Immature natural killer cell (primary cell): ENCODE measurements around the gene KDELR1. TPM values are rescaled to one million over a fixed set of nuclear protein-coding genes. Genes with fewer than 3 reads are reported as not detected.

ENCODE experiments used
- DNase-seq, 3 donors: peaks; one replicate each; pipeline ENCODE4 v3.0.0; 2022; ENCODE audit warnings: mixed read lengths in 1 of 3
- H3K27ac Mint-ChIP-seq, 6 donors: one replicate each; pipeline ENCODE4 v1.8.0; 2020; ENCODE audit warnings: mixed read lengths in 6 of 6, mild to moderate bottlenecking in 5 of 6, inconsistent platforms in 4 of 6, moderate library complexity in 3 of 6
- H3K27me3 Mint-ChIP-seq, 3 donors: one replicate each; pipeline ENCODE4 v1.8.0; 2020 to 2021; ENCODE audit warnings: low read depth in 3 of 3, mild to moderate bottlenecking in 3 of 3, mixed read lengths in 3 of 3, moderate library complexity in 3 of 3, inconsistent platforms in 1 of 3
- H3K36me3 Mint-ChIP-seq, 3 donors: one replicate each; pipeline ENCODE4 v1.8.0; 2020; ENCODE audit warnings: mixed read lengths in 3 of 3, inconsistent platforms in 2 of 3, mild to moderate bottlenecking in 2 of 3
- H3K4me1 Mint-ChIP-seq, 2 donors: one replicate each; pipeline ENCODE4 v1.8.0; 2020; ENCODE audit warnings: inconsistent platforms in 2 of 2, mild to moderate bottlenecking in 2 of 2, mixed read lengths in 2 of 2, moderate library complexity in 1 of 2
- H3K4me3 Mint-ChIP-seq, 5 donors: one replicate each; pipeline ENCODE4 v1.8.0; 2020; ENCODE audit warnings: mild to moderate bottlenecking in 5 of 5, mixed read lengths in 5 of 5, inconsistent platforms in 3 of 5, moderate library complexity in 3 of 5
- H3K9me3 Mint-ChIP-seq, 6 donors: one replicate each; pipeline ENCODE4 v1.8.0; 2020; ENCODE audit warnings: mild to moderate bottlenecking in 6 of 6, mixed read lengths in 6 of 6, inconsistent platforms in 4 of 6, moderate library complexity in 3 of 6
- polyA plus RNA-seq, 3 donors: library from polyadenylated mRNA; unstranded; fragments of 300-500 nt; fragmentation: Illumina TruSeq; gene quantifications; one replicate each; pipeline ENCODE4 v1.2.3, GENCODE V29; 2021

KDELR1 gene
- polyA plus RNA-seq, 3 donors from 2014 or later, result 14.8 to 30.5 (median 20.2) TPM

GRCh38 chr19:48405850-48406249 lies 14.5 kb upstream of the KDELR1 start:
- Mint-ChIP-seq H3K4me3 (no peak overlapping the region), H3K27ac (no peak overlapping the region), H3K36me3 (no peaks in the 10 kb centered on the region), H3K9me3 (peaks cover 0 to 2% (median 0%) of the 10 kb centered on the region in 6 donors), H3K27me3 (peaks cover 3 to 12% (median 10%) of the 10 kb centered on the region in 3 donors), H3K4me1 (peaks cover 27 to 31% of the 10 kb centered on the region in 2 donors)
- no peak for DNase-seq

- Mint-ChIP-seq H3K27me3 (peaks cover 3 to 15% (median 10%) of the 10 kb centered on the region in 3 donors), H3K4me1 (peaks cover 29 to 35% of the 10 kb centered on the region in 2 donors), H3K27ac (no peak overlapping the region), H3K9me3 (peaks cover 0 to 2% (median 0%) of the 10 kb centered on the region in 6 donors), H3K4me3 (no peak overlapping the region), H3K36me3 (no peaks in the 10 kb centered on the region)
- no peak for DNase-seq
These were observed 13.8 kb upstream of the KDELR1 start for GRCh38 chr19:48405010-48405659.

- DNase-seq, result peak; percentile 48 to 64 (median 62)
- peaks cover 0 to 2% (median 0%) of the 10 kb centered on the region in 6 donors for H3K9me3 Mint-ChIP-seq
- H3K4me1 Mint-ChIP-seq, result peaks cover 40 to 50% of the 10 kb centered on the region in 2 donors
- H3K27me3 Mint-ChIP-seq, result peaks cover 3 to 18% (median 12%) of the 10 kb centered on the region in 3 donors
- H3K4me3 Mint-ChIP-seq, result peak overlapping the region; percentile 55 to 80 (median 57)
- no peaks in the 10 kb centered on the region for H3K36me3 Mint-ChIP-seq
- peak overlapping the region; percentile 21 to 83 (median 66) for H3K27ac Mint-ChIP-seq
These were observed 12.3 kb upstream of the KDELR1 start for GRCh38 chr19:48403606-48404005.

- Mint-ChIP-seq H3K9me3 (peaks cover 0 to 1% (median 0%) of the 10 kb centered on the region in 6 donors), H3K27ac (peak overlapping the region in 1 of 6 donors; percentile 17), H3K4me1 (peaks cover 50 to 62% of the 10 kb centered on the region in 2 donors), H3K36me3 (peaks cover 0 to 4% (median 0%) of the 10 kb centered on the region in 3 donors), H3K27me3 (peaks cover 4 to 21% (median 15%) of the 10 kb centered on the region in 3 donors), H3K4me3 (peak overlapping the region in 2 of 5 donors; percentile 7 to 42)
- DNase-seq, result no peak
These were observed 9.9 kb upstream of the KDELR1 start for GRCh38 chr19:48401287-48401686.

GRCh38 chr19:48400018-48400742 lies 8.8 kb upstream of the KDELR1 start:
- peak overlapping the region in 5 of 6 donors; percentile 23 to 83 (median 51) for H3K27ac Mint-ChIP-seq
- peak overlapping the region; percentile 24 to 59 (median 52) for H3K4me3 Mint-ChIP-seq
- peaks cover 4 to 24% (median 18%) of the 10 kb centered on the region in 3 donors for H3K27me3 Mint-ChIP-seq
- H3K36me3 Mint-ChIP-seq, result peaks cover 0 to 4% (median 0%) of the 10 kb centered on the region in 3 donors
- DNase-seq, result peak; percentile 32 to 41 (median 35)
- peaks cover 52 to 62% of the 10 kb centered on the region in 2 donors for H3K4me1 Mint-ChIP-seq
- H3K9me3 Mint-ChIP-seq, result no peaks in the 10 kb centered on the region

GRCh38 chr19:48398375-48399235 lies 7.3 kb upstream of the KDELR1 start:
- peak overlapping the region; percentile 42 to 80 (median 66) for H3K4me3 Mint-ChIP-seq
- H3K36me3 Mint-ChIP-seq, result peaks cover 0 to 4% (median 0%) of the 10 kb centered on the region in 3 donors
- DNase-seq, result peak; percentile 86 to 90 (median 90)
- H3K27ac Mint-ChIP-seq, result peak overlapping the region in 5 of 6 donors; percentile 23 to 74 (median 47)
- H3K4me1 Mint-ChIP-seq, result peaks cover 55 to 58% of the 10 kb centered on the region in 2 donors
- peaks cover 4 to 25% (median 24%) of the 10 kb centered on the region in 3 donors for H3K27me3 Mint-ChIP-seq
- H3K9me3 Mint-ChIP-seq, result peaks cover 0 to 2% (median 0%) of the 10 kb centered on the region in 6 donors

GRCh38 chr19:48398102-48398374 lies 6.7 kb upstream of the KDELR1 start:
- peak overlapping the region in 5 of 6 donors; percentile 70 to 88 (median 83) for H3K27ac Mint-ChIP-seq
- H3K27me3 Mint-ChIP-seq, result peaks cover 4 to 26% (median 21%) of the 10 kb centered on the region in 3 donors
- no peak for DNase-seq
- peaks cover 0 to 4% (median 0%) of the 10 kb centered on the region in 3 donors for H3K36me3 Mint-ChIP-seq
- peaks cover 0 to 2% (median 0%) of the 10 kb centered on the region in 6 donors for H3K9me3 Mint-ChIP-seq
- peaks cover 49 to 52% of the 10 kb centered on the region in 2 donors for H3K4me1 Mint-ChIP-seq
- peak overlapping the region; percentile 85 to 91 (median 87) for H3K4me3 Mint-ChIP-seq

GRCh38 chr19:48397263-48398101 lies 6.1 kb upstream of the KDELR1 start:
- DNase-seq, result no peak
- peaks cover 0 to 2% (median 0%) of the 10 kb centered on the region in 6 donors for H3K9me3 Mint-ChIP-seq
- H3K27ac Mint-ChIP-seq, result peak overlapping the region in 5 of 6 donors; percentile 70 to 88 (median 83)
- H3K27me3 Mint-ChIP-seq, result peaks cover 4 to 30% (median 21%) of the 10 kb centered on the region in 3 donors
- peak overlapping the region; percentile 85 to 91 (median 87) for H3K4me3 Mint-ChIP-seq
- H3K4me1 Mint-ChIP-seq, result peaks cover 44 to 47% of the 10 kb centered on the region in 2 donors
- peaks cover 0 to 4% (median 0%) of the 10 kb centered on the region in 3 donors for H3K36me3 Mint-ChIP-seq

GRCh38 chr19:48396824-48397176 lies 5.4 kb upstream of the KDELR1 start:
- Mint-ChIP-seq H3K36me3 (peaks cover 0 to 4% (median 0%) of the 10 kb centered on the region in 3 donors), H3K4me1 (peaks cover 40 to 41% of the 10 kb centered on the region in 2 donors), H3K9me3 (peaks cover 0 to 2% (median 0%) of the 10 kb centered on the region in 6 donors), H3K27ac (no peak overlapping the region), H3K4me3 (no peak overlapping the region), H3K27me3 (peaks cover 4 to 30% (median 21%) of the 10 kb centered on the region in 3 donors)
- DNase-seq, result no peak

GRCh38 chr19:48396016-48396823 lies 4.9 kb upstream of the KDELR1 start:
- Mint-ChIP-seq H3K27me3 (peaks cover 4 to 33% (median 21%) of the 10 kb centered on the region in 3 donors), H3K27ac (no peak overlapping the region), H3K4me1 (peaks cover 39% of the 10 kb centered on the region in 2 donors), H3K9me3 (peaks cover 0 to 2% (median 0%) of the 10 kb centered on the region in 6 donors), H3K36me3 (peaks cover 0 to 4% (median 0%) of the 10 kb centered on the region in 3 donors), H3K4me3 (peak overlapping the region in 2 of 5 donors; percentile 9 to 38)
- no peak for DNase-seq

- DNase-seq, result no peak
- Mint-ChIP-seq H3K36me3 (peaks cover 0 to 4% (median 0%) of the 10 kb centered on the region in 3 donors), H3K9me3 (peaks cover 0 to 2% (median 0%) of the 10 kb centered on the region in 6 donors), H3K27ac (no peak overlapping the region), H3K4me3 (peak overlapping the region in 1 of 5 donors; percentile 38), H3K27me3 (peaks cover 4 to 37% (median 21%) of the 10 kb centered on the region in 3 donors), H3K4me1 (peaks cover 35 to 39% of the 10 kb centered on the region in 2 donors)
These were observed 4.1 kb upstream of the KDELR1 start for GRCh38 chr19:48395499-48395898.

- H3K27ac Mint-ChIP-seq, result no peak overlapping the region
- H3K4me1 Mint-ChIP-seq, result peaks cover 31 to 40% of the 10 kb centered on the region in 2 donors
- peaks cover 0 to 4% (median 0%) of the 10 kb centered on the region in 3 donors for H3K36me3 Mint-ChIP-seq
- no peak for DNase-seq
- peaks cover 4 to 37% (median 21%) of the 10 kb centered on the region in 3 donors for H3K27me3 Mint-ChIP-seq
- H3K9me3 Mint-ChIP-seq, result peaks cover 0 to 2% (median 0%) of the 10 kb centered on the region in 6 donors
- no peak overlapping the region for H3K4me3 Mint-ChIP-seq
These were observed 3.8 kb upstream of the KDELR1 start for GRCh38 chr19:48395170-48395455.
